Loucy (cell line): Measurements from ENCODE around the gene MRTFA.

Experiments used
- EZH2phosphoT487 ChIP-seq: fragments of 200-600 bp; IDR thresholded peaks from 2 replicates; pipeline ENCODE4 v1.6.1; 2018; ENCODE audit warnings: antibody characterized with exemption, mild to moderate bottlenecking, moderate library complexity, borderline replicate concordance
- TF ChIP-seq, protein P1 (sequence below): fragments of 200-600 bp; sonication (generic); conservative IDR thresholded peaks from 2 replicates; pipeline ENCODE4 v1.5.1; 2014; ENCODE audit warnings: mild to moderate bottlenecking, antibody characterized with exemption, low read length

DNA sequence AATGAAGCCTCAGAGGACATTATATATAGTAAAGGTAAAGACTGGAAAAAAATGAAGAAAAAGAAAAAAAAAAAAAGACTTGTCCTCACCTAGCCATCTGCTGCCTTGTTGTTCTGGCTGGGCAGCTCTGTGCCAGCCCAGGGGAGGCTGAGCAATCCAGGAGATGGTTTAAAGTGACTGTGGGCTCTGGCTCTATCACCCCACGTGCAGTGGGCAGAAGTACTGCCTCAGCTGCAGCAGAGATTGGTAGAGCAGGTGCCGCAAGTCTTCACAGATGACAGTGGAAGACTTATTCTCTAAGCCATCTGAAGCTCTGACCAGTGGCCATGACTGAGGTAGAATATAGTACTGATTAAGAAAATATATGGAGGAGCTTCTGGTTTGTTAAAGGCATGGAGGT is 203.9 kb downstream of the MRTFA start:
- TF ChIP-seq, protein P1, sequence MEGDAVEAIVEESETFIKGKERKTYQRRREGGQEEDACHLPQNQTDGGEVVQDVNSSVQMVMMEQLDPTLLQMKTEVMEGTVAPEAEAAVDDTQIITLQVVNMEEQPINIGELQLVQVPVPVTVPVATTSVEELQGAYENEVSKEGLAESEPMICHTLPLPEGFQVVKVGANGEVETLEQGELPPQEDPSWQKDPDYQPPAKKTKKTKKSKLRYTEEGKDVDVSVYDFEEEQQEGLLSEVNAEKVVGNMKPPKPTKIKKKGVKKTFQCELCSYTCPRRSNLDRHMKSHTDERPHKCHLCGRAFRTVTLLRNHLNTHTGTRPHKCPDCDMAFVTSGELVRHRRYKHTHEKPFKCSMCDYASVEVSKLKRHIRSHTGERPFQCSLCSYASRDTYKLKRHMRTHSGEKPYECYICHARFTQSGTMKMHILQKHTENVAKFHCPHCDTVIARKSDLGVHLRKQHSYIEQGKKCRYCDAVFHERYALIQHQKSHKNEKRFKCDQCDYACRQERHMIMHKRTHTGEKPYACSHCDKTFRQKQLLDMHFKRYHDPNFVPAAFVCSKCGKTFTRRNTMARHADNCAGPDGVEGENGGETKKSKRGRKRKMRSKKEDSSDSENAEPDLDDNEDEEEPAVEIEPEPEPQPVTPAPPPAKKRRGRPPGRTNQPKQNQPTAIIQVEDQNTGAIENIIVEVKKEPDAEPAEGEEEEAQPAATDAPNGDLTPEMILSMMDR, result no peak
- no peak for TF ChIP-seq EZH2phosphoT487
